CD4-positive, alpha-beta T cell treated with Interleukin-1 beta for 1 hour (primary cell): ENCODE results near the gene MGP.

Source experiments
- DNase-seq, 2 donors: peaks; one replicate each; pipeline ENCODE4 v3.0.0-alpha.2; 2020 to 2022

Gene MGP

DNA sequence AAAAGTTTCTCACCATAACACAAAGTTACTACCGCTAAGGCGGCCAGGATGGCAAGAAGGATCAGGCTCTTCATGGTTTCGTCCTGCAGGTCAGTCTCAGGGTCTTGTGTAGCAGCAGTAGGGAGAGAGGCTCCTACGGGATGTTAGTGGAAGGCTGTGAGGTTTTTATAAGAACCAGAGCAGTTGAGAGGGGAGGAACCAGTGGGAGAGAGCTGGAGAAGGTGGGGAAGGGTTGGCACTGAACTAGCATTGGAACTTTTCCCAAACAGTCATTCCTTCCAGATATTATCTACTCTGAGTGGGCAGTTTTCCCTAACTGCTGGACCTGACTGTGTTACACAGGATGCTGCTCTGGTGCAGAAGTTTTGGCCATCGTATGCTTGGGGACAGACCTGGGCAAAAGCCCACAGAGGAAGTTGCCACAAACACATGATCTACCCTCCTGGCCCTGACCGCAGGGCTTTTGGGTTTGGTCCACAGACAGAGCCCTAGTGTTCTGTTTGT, at the start of gene MGP:
MGP (minus strand) TSS at position 137 of the 504 bp plus-strand sequence; CDS start at position 74, 63 bp downstream.
- no peak for DNase-seq

- DNase-seq = no peak
These were observed 49.4 kb upstream of the MGP start for GRCh38 chr12:14935031-14935430.

- no peak for DNase-seq
These were observed 48.9 kb upstream of the MGP start for GRCh38 chr12:14934511-14934910.

DNA sequence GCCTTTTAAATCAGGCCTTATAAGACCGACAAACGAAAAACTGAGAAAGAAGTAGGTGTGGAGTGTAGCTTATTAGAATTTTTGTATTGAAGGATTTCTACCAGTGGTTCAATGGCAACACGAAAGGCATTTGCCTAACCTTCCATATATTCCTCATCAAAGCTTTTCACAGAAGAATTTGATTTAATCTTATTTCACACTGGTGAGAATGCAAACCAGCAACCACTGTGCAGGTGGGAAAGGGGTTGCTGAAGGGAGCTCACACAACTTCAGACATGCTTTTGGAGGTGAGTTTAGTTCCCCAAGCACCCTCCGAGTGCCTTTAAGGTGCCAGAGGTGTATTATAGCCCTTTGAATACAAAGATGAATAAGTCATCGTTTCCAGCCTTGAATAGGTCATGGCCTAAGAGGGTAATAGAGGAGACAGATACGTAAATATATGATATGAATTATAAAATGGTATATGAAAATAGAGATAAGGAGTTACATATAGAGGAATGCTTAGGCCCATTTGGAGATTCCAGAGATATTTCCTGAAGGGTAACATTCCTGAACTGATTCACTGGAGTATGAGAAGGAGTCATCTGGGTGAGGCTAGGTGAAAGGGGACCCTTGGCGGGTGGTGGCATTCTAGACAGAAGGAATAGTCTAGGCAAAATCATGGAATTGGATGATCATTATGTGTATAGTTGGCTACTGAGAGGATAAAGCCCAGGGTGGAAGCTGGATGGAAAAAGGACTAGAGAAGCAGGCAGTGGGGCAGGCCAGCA, 46.3 kb upstream of the MGP start:
- DNase-seq = no peak

DNA sequence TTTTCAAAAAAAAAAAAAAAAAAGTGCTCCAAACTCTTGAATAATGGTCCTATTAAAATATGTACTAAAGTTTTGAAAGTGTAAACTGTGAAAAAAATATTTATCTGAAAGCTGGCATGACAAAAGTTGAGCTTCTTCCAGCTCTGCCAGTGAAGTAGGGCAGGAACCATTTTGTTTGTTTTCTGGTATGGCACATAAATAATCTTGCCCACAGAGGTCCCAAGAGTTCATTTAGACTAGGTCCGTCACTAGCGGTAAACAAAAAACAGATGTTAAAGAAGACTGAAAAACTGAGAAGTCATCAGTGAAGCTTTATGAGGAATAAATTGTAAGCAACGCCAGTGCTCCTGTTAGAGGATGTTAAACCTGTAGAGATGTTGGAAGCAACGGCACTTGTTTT, 45.7 kb upstream of the MGP start:
- DNase-seq = no peak

- no peak for DNase-seq
These were observed 44.6 kb upstream of the MGP start for GRCh38 chr12:14930299-14930698.

DNA sequence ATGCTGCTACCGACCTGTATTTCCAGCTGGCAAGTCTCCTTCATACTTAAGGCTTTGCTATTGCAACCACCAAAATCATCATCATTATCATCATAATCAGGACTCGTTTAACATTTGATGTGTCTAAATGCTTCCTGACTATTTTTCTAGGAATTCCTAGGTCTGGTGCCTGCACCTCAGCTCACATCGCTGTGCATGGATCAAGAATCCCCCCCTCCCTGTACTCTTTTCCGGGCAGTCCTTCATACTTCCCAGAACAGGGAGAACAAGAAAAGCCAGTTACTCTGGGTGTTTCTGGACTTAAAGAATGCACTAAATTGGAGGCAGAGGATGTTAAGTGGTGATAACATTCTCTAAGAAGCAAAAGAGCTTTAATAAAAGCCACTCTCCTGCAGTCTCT, 43.3 kb upstream of the MGP start:
- DNase-seq = no peak

DNA sequence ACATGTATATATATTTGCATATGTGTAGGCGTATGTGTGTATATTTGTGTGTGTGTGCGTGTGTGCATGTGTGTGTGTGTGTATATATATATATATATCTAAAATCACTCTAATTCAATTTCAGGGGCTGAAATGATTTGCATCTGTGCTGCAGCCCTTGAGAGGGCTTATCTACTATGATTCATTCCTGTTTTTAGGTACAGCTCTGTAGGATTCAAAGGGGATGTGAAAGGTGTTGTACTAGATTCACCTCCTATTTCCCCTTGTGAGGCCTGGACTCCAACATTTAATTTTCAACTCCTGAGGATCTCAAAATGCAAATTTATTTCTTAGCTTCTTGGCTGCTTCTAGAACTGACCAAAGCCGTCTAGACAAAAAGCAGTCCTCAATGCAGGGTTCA, 41.6 kb upstream of the MGP start:
- DNase-seq = no peak

GRCh38 chr12:14924541-14924940, 38.9 kb upstream of the MGP start:
- DNase-seq = no peak

GRCh38 chr12:14923944-14924343, 38.3 kb upstream of the MGP start:
- DNase-seq = no peak

GRCh38 chr12:14921218-14921617, 35.6 kb upstream of the MGP start:
- DNase-seq = no peak

DNA sequence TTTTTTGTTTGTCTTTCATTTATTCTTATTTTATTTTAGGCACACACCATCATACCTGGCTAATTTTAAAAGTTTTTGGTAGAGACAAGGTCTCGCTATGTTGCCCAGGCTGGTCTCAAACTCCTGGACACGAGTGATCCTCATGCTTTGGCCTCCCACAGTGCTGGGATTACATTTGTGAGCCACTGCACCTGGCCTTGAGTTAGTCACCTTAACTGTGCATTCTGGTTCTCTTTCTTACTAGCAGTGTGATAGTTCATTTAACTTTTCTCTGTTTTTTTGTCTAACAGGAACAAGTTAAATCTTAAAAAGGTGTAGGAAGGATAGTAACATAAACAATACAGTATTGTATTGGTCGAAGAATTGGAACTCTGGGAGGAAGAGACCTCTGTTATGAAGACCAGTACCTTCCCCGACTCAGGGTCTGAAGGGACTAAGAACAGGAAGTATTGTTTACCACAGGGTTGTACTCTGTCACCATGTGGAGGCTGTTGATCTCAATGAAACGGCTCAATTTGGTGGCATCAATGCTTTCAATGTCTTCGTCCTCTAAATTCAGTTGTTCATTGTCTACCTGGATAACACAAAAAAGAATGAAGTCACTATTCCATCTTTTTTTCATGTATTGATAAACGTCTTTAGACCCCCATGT, 34.9 kb upstream of the MGP start:
- no peak for DNase-seq

DNA sequence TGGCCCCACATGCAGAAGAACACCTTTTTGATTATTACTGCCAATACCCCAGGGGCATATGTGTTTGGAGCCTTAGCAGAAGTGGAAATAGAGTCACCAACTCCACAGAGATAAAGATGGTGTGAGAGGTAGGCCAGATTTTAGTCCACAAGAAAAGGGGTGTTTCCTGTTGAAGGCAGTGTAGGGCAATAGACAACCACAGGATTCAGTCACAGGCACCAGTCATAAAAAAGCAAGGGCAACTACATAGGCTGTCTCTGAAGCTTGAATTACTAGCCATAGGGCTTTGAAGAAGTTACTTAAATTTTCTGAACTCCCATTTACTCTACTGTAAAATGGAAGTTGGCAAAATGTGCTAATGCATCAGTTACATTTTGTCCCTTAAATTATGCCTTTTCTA, 33.8 kb upstream of the MGP start:
- no peak for DNase-seq

DNA sequence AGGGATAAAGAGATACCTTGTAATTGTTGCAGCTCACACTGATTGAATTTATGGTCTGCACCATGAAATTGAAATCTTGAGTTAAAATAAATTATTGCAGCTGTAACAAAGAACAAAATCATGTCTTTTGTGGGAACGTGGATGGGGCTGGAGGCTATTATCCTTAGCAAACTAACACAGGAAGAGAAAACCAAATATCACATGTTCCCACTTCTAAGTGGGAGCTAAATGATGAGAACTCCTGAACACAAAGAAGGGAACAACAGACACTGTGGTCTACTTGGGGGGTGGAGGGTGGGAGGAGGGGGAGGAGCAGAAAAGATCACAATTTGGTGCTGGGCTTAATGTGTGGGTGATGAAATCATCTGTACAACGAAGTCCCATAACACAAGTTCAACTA, 30.1 kb upstream of the MGP start:
- no peak for DNase-seq

DNA sequence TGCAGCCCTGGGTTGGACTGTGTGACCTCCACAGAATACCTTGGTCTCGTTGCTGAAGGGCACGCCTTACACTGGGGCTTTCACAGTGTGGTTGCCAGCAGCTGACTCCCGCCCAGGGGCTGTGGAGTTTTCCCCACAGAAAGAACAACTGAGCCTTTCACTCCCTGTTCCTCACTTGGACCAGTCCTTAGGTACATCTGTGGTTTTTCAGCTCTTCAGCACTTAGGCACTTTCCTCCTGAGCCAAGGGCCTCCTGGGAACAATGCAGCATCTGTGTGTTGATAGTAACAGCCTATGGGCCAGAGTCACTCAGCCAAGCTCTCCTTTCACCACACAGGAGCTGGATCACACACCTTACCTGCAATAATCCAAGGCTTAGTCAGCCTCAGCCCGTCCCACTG, 27.7 kb upstream of the MGP start:
- no peak for DNase-seq

- no peak for DNase-seq
These were observed 25.5 kb upstream of the MGP start for GRCh38 chr12:14911131-14911530.

DNA sequence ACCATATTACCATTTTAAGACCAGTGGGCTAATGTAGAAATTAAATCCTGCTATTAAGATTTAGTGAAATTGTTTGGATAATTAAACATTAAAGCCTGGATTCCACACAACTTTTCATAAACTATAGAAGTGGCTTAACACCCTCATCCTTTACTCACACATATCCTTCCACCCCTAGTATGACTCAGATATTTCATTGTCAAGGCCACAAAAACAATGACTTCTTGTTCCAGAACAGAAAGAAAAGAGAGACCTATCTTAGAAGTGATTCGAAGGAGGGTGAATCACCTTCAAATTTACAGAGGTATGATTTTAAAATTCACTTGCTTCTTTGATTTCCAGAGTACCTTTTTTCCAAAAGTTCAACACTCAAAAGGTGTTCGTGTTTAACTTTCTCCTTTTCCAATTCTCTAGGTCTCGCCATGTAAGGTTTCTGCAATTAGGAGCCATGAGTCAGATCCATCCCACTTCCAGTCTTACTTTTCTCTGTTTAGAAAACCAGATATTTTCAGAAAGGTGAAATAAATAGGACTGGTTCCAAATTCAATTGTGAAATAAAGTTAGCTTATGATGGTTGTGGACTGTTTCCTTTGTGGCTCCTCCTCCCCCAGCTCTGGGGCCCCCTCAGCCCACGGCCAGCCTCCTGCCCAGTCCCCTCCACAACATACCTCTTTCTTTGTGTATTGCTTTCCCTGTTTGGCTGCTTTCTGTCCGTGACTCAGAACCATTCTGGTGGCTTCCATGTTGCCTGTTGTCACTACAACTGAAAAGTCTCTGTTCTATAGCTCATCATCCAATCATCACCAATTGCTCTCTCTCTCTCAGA, 24.6 kb upstream of the MGP start:
- DNase-seq = no peak

GRCh38 chr12:14907953-14908352, 22.3 kb upstream of the MGP start:
- no peak for DNase-seq

GRCh38 chr12:14906114-14906513, 20.5 kb upstream of the MGP start:
- DNase-seq = no peak

DNA sequence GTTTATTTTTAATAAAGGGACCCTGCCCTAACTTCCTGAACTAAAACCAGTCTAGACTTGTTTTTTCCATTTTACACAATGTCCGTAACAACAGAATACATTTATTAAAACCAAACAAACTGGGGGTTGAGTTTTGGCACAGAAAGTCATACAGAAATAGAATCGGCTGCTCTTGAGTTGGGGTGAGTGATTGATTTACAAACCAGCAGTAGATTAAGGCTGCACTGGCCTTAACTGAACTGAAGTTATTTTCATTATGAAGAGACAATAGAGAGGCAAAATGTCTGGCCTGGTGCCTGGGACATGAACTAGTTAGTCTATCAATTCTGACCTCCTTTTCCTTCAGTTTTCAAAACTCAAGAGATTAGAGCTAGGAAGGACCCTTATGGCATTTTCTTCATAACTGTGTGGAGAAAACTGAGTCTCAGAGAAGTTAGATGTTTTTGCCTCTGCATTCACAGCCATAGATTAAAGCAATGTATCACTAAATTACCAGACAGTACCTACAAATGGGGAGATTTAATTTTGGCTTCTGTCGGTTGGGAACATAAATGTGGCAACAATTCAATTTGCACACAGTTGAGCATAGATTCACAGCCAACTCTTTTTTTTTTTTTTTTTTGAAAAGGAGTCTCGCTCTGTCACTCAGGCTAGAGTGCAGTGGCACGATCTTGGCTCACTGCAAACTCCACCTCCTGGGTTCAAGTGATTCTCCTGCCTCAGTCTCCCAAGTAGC, 19.8 kb upstream of the MGP start:
- DNase-seq = no peak

DNA sequence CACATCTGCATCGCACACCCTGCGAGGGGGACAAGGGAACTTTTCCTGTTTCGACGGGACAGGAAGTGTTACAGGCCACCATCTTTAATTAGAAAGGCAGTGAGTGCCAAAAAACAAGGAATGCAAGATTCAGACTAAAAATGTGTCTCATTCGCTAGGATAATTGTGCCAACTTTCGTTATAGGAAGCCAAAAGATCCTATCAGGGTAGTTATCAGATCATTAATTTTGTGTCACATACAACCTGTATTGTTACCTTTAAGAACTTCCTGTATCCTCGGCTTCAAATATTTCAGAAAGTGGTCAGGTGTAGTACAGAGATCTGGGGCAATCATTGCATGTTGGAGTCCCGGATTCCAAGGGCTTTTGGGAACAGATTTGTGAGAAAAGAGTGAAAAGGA, 19.2 kb upstream of the MGP start:
- no peak for DNase-seq

GRCh38 chr12:14903386-14904098, 17.9 kb upstream of the MGP start:
- DNase-seq = no peak
